GM18520 (cell line): ENCODE results near the gene TMEM154.
"Not testable (repeated sequence)": the region's sequence is repeated elsewhere in the genome, so short reads cannot be mapped to it uniquely, and the experiment has no call there.

Experiments used
- ATAC-seq: cut with Tn5 transposase; IDR thresholded peaks from one replicate; pipeline ENCODE4 v1.9.1; 2021; ENCODE audit not compliant: unreplicated experiment

The TMEM154 gene

GRCh38 chr4:152668338-152668964 is 11.3 kb downstream of the TMEM154 start:
- ATAC-seq = no peak

- no peak for ATAC-seq
Observed at GRCh38 chr4:152667781-152668180, 12.0 kb downstream of the TMEM154 start.

GRCh38 chr4:152666946-152667345 is 12.9 kb downstream of the TMEM154 start:
- no peak for ATAC-seq

GRCh38 chr4:152665691-152666395 is 14.0 kb downstream of the TMEM154 start:
- ATAC-seq = no peak

- not testable (repeated sequence) for ATAC-seq
Observed at GRCh38 chr4:152664067-152664378, 15.8 kb downstream of the TMEM154 start.

GRCh38 chr4:152663203-152664066 is 16.4 kb downstream of the TMEM154 start:
- ATAC-seq = peak; percentile 43

GRCh38 chr4:152661649-152662048 is 18.1 kb downstream of the TMEM154 start:
- no peak for ATAC-seq

GRCh38 chr4:152660526-152660925 is 19.3 kb downstream of the TMEM154 start:
- no peak for ATAC-seq

- ATAC-seq = no peak
Observed at GRCh38 chr4:152659806-152660205, 20.0 kb downstream of the TMEM154 start.

- ATAC-seq = no peak
Observed at GRCh38 chr4:152657657-152658056, 22.1 kb downstream of the TMEM154 start.

GRCh38 chr4:152655272-152656129 is 24.3 kb downstream of the TMEM154 start:
- no peak for ATAC-seq

- ATAC-seq = no peak
Observed at GRCh38 chr4:152652102-152652501, 27.7 kb downstream of the TMEM154 start.

GRCh38 chr4:152651473-152652060 is 28.2 kb downstream of the TMEM154 start:
- ATAC-seq = no peak

GRCh38 chr4:152646221-152646620 is 33.6 kb downstream of the TMEM154 start:
- no peak for ATAC-seq

GRCh38 chr4:152644130-152644529 is 35.7 kb downstream of the TMEM154 start:
- no peak for ATAC-seq

GRCh38 chr4:152643153-152644035 is 36.4 kb downstream of the TMEM154 start:
- ATAC-seq = peak; percentile 77

- no peak for ATAC-seq
Observed at GRCh38 chr4:152640058-152640921, 39.5 kb downstream of the TMEM154 start.

- ATAC-seq = no peak
Observed at GRCh38 chr4:152635851-152636250, 43.9 kb downstream of the TMEM154 start.
